Heart left ventricle (tissue), 16 donors: ENCODE measurements around the gene MAST3. TPM values are rescaled to one million over a fixed set of nuclear protein-coding genes. Genes with fewer than 3 reads are reported as not detected.
A peak's percentile ranks its signal among the peaks of the same experiment; 100 is the strongest.

Experiments used
- ATAC-seq, 4 donors: fragments of 200-7000 bp; cut with Tn5 transposase; one replicate each; pipeline ENCODE4 v1.9.1; 2020 to 2022; ENCODE audit warnings: moderate library complexity in 4 of 4, mild to moderate bottlenecking in 3 of 4, moderate number of reproducible peaks in 1 of 4
- DNase-seq, 5 donors: peaks; one replicate each; pipeline ENCODE4 v3.0.0-alpha.2; 2020
- H3K27ac ChIP-seq, 12 donors: fragments of 200-600 bp; sonication (generic) in 4 of 12; one replicate each; pipeline versions ENCODE4 v1.5.0 to v1.8.0; 2016 to 2022; ENCODE audit warnings: mild to moderate bottlenecking in 2 of 12
- H3K27me3 ChIP-seq, 9 donors: fragments of 200-600 bp; sonication (generic) in 2 of 9; one replicate each; pipeline versions ENCODE4 v1.5.1 to v1.8.0; 2016 to 2022; ENCODE audit warnings: mild to moderate bottlenecking in 3 of 9
- H3K36me3 ChIP-seq, 9 donors: fragments of 200-600 bp; sonication (generic) in 2 of 9; one replicate each; pipeline versions ENCODE4 v1.5.0 to v1.8.0; 2018 to 2022; ENCODE audit warnings: mild to moderate bottlenecking in 2 of 9
- H3K4me1 ChIP-seq, 12 donors: fragments of 200-600 bp; sonication (generic) in 4 of 12; one replicate each; pipeline versions ENCODE4 v1.5.0 to v1.8.0; 2016 to 2022; ENCODE audit warnings: mild to moderate bottlenecking in 3 of 12
- H3K4me3 ChIP-seq, 12 donors: fragments of 200-600 bp; sonication (generic) in 4 of 12; one replicate each; pipeline versions ENCODE4 v1.5.0 to v1.8.0; 2017 to 2022; ENCODE audit warnings: mild to moderate bottlenecking in 9 of 12, moderate library complexity in 4 of 12
- H3K9me3 ChIP-seq, 12 donors: fragments of 200-600 bp; sonication (generic) in 4 of 12; one replicate each; pipeline versions ENCODE4 v1.5.0 to v1.8.0; 2016 to 2022; ENCODE audit warnings: mild to moderate bottlenecking in 1 of 12
- POLR2A ChIP-seq, 2 donors: fragments of 450-650 bp; IDR thresholded peaks; one replicate each; pipeline ENCODE4 v1.6.1; 2017; ENCODE audit warnings: antibody characterized with exemption in 2 of 2, mild to moderate bottlenecking in 2 of 2, moderate library complexity in 2 of 2
- WGBS, 4 donors: extraction: QIAGEN DNeasy Blood & Tissue Kit in 2 of 4; methylation state at CpG; one replicate each; pipeline versions ENCODE4 v1.1.5 to v1.1.7; 2013 to 2018; 5-methylcytosine and 5-hydroxymethylcytosine counted together
- intact Hi-C, 10 donors: fragments of 100-400 bp; cut with DNase I; formaldehyde crosslinking; loops; one replicate each; pipeline versions ENCODE4 v1.11.1 to v1.14.2; 2022
- polyA plus RNA-seq, 2 donors: library from polyadenylated mRNA; stranded (reverse); fragments of 200-250 nt; gene quantifications; one replicate each; pipeline ENCODE4 v1.2.3, GENCODE V29; 2013
- total RNA-seq, 9 donors: library from RNA; depleted of rRNA in 2 of 9; stranded (reverse); fragments of >200 nt in 2 of 9; fragmentation: NEBNext Ultra II Directional in 3 of 9; extraction: Animal tissue kit (Norgen Biotek cat#: 25700) in 3 of 9; gene quantifications; one replicate each; pipeline versions ENCODE4 v1.1.0 to v1.2.4, GENCODE V29; 2016 to 2023
- TF ChIP-seq, protein P1 (sequence below), 12 donors: fragments of 200-600 bp; sonication (generic) in 4 of 12; IDR thresholded peaks; one replicate each; pipeline versions ENCODE4 v1.5.0 to v1.8.0; 2018 to 2022; ENCODE audit warnings: antibody characterized with exemption in 12 of 12, mild to moderate bottlenecking in 5 of 12
- donor health status: ischemic (EF 13 %, LVEDD 7.1; RV severe dilation, severe dysfunction).
- donor health status: healthy with polysubstance abuse.
- donor health status: DM: no; HTN: yes; CAD: no.
- donor health status: DM: no; HTN: no; CAD: no.
- donor health status: ischemic (EF 25% LVEDD 6.9; RV normal size, moderate dysfunction).
- donor health status: ischemic (EF 25% LVEDD 5.7; RV mildly dilated, moderate dysfunction).
- donor health status: healthy.
- donor health status: DM: yes; HTN: yes; CAD: no.
- donor health status: ischemic (EF 35%, LVEDD 5.7; RV mildly dilated, moderate dysfunction).
- donor health status: nonischemic (EF 11% LVEDD 7.7; RV severe dilation, severe dysfunction).
- donor health status: DM: yes; HTN: yes; CAD: no.
- donor health status: PGD.
- donor health status: ischemic (EF 29% LVEDD 5.4; RV normal size, mild dysfunction).
- donor health status: nonischemic (EF 23%, LVEDD 6.1; RV moderate dilation, normal function).

Gene MAST3
- total and polyA plus RNA-seq, 11 donors = 1.5 to 9.8 (median 4.7) TPM

DNA sequence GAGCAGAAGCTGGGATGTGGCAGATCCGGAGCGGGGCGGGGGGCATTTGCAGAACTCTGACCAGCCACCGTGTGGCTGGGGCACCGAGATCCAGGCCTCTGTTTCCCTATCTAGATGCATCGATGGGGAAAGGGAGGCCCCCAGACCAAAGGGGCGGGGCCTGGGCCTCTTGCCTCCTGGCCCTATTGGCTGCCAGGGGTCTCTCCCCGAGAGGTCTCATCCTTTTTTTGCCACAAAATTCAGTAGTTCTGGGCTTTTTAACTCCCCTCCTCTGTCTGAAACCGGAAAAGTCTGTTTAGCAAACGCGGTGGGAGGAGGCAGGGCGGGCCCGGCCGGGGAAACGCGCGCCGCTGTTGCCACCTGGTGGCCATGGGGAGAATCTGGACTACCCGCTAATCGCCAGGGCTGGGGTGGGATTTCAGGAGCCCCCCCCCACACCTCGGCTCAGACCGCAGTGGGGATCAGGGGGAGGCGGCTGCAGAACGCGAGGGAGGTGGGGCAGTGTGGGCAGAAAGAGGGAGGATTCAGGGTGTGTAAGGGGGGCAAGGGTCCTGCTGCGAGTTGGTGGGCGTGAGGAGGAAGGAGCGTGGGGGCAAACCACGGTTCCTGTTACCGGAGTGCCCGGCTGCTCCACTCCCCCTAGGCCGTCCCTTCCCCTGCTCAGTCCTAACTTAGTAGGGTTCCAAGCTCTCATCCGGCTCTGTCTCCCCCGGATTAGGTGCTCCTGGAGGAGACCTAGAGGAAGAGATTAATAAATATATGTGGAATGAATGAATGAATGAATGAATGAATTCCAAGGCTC, 39.2 kb upstream of the MAST3 start:
- Histone ChIP-seq H3K4me3 (peak overlapping the region in 9 of 12 donors; percentile 10 to 45 (median 29)), H3K27ac (peak overlapping the region; percentile 68 to 92 (median 82)), H3K27me3 (peaks cover 0 to under 1% (median 0%) of the 10 kb centered on the region in 9 donors), H3K9me3 (no peaks in the 10 kb centered on the region), H3K36me3 (no peaks in the 10 kb centered on the region), H3K4me1 (peaks cover 0 to 16% (median 10%) of the 10 kb centered on the region in 12 donors)
- intact Hi-C loops = loop anchor here (1.0 to 10.0 kb wide), 6 partner anchors 51 to 124 kb away; partner anchors contain the start of gene CCDC124 (in 1 of the 10)
- TF ChIP-seq, protein P1, sequence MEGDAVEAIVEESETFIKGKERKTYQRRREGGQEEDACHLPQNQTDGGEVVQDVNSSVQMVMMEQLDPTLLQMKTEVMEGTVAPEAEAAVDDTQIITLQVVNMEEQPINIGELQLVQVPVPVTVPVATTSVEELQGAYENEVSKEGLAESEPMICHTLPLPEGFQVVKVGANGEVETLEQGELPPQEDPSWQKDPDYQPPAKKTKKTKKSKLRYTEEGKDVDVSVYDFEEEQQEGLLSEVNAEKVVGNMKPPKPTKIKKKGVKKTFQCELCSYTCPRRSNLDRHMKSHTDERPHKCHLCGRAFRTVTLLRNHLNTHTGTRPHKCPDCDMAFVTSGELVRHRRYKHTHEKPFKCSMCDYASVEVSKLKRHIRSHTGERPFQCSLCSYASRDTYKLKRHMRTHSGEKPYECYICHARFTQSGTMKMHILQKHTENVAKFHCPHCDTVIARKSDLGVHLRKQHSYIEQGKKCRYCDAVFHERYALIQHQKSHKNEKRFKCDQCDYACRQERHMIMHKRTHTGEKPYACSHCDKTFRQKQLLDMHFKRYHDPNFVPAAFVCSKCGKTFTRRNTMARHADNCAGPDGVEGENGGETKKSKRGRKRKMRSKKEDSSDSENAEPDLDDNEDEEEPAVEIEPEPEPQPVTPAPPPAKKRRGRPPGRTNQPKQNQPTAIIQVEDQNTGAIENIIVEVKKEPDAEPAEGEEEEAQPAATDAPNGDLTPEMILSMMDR (IDR thresholded peaks at IDR 0.05) = peak; percentile 91 to 99 (median 94)
- TF ChIP-seq POLR2A (IDR thresholded peaks at IDR 0.05) = no peak
- 3 to 4% (median 3%) methylated on average over 19 to 34 of the region's 34 CpGs for WGBS, 4 donors
- ATAC-seq (peak; percentile 80 to 94 (median 91)), DNase-seq (peak; percentile 77 to 93 (median 84))

DNA sequence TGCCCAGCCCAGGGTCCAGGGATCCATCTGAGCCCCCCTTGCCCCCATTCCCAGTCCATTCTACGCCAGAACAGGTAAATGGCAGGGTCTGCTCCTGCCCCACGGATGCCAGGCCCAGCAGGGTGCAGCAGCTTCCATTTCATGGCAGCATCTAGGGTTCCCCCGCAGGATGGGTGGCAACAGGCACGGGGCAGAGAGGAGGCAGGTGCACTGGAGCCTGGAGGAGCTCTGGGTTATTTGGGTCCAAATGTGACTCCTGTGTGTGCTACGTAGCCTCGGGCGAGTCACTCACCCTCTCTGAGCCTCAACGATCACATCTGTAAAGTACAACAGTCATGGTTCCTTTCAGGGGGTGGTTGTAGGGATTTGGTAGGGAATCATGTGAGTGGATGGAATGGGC, 38.3 kb upstream of the MAST3 start:
- no peak for TF ChIP-seq POLR2A (IDR thresholded peaks at IDR 0.05)
- TF ChIP-seq, protein P1 (IDR thresholded peaks at IDR 0.05) = no peak
- intact Hi-C loops = loop anchor here in 7 of 10 donors (2.0 to 10.0 kb wide), 5 partner anchors 112 to 124 kb away; partner anchors contain the start of gene CCDC124 (in 1 of the 7)
- ATAC-seq = no peak
- Histone ChIP-seq H3K4me1 (peaks cover 0 to 16% (median 10%) of the 10 kb centered on the region in 12 donors), H3K27me3 (peaks cover 0 to 4% (median 0%) of the 10 kb centered on the region in 9 donors), H3K27ac (no peak overlapping the region), H3K36me3 (no peaks in the 10 kb centered on the region), H3K4me3 (no peak overlapping the region), H3K9me3 (no peaks in the 10 kb centered on the region)
- DNase-seq = no peak
- 58 to 79% (median 65%) methylated on average over 6 to 8 of the region's 8 CpGs for WGBS, 4 donors

DNA sequence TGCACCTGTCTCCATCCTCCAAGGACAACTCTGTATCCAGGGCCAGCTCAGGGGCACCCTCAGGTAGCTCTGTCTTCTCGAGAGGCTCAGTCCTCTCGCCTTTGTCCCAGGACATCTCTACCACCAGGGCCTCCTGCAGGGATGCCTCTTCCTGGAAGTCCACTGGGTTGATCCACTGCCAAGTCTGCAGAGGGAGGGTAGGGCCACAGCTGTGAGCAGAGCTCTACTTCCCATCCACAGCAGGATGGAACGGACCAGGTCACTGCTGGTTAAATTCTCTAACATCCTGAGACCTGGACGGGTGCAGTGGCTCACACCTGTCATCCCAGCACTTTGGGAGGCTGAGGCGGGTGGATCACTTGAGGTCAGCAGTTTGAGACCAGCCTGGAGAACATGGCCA, 37.7 kb upstream of the MAST3 start:
- TF ChIP-seq, protein P1 (IDR thresholded peaks at IDR 0.05) = no peak
- no peak for TF ChIP-seq POLR2A (IDR thresholded peaks at IDR 0.05)
- Histone ChIP-seq H3K4me1 (peaks cover 0 to 16% (median 10%) of the 10 kb centered on the region in 12 donors), H3K9me3 (no peaks in the 10 kb centered on the region), H3K27ac (no peak overlapping the region), H3K27me3 (peaks cover 0 to 4% (median 0%) of the 10 kb centered on the region in 9 donors), H3K4me3 (no peak overlapping the region), H3K36me3 (no peaks in the 10 kb centered on the region)
- ATAC-seq = no peak
- 72 to 89% (median 76%) methylated on average over 5 of the region's 5 CpGs for WGBS, 4 donors
- intact Hi-C loops = loop anchor here in 7 of 10 donors (2.0 to 10.0 kb wide), 5 partner anchors 113 to 125 kb away; partner anchors contain the start of gene CCDC124 (in 1 of the 7)
- no peak for DNase-seq

DNA sequence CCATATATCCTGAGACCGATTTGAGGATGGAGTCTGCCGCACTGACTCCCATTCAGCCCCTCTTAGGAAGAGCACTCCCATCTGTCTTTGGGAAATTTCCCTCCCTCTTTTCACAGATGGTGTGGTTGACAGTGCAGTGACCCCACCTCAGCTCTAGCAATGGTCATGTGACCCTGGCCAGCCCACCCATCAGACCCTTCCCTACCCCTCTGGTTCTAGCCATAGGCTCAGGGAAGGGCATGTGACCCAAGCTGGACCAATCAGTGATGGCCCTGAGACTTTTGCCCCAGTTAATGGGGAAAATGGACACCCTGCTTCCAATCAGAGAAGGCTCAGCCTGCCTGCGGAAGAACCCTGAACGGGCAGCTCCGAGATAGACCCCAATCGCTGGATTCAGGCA, 37.1 kb upstream of the MAST3 start:
- 78 to 84% (median 81%) methylated on average over 6 of the region's 6 CpGs for WGBS, 4 donors
- Histone ChIP-seq H3K4me3 (no peak overlapping the region), H3K4me1 (peaks cover 0 to 16% (median 10%) of the 10 kb centered on the region in 12 donors), H3K36me3 (no peaks in the 10 kb centered on the region), H3K27ac (no peak overlapping the region), H3K9me3 (no peaks in the 10 kb centered on the region), H3K27me3 (peaks cover 0 to 9% (median 0%) of the 10 kb centered on the region in 9 donors)
- intact Hi-C loops = no loop called here
- TF ChIP-seq POLR2A (IDR thresholded peaks at IDR 0.05) = no peak
- TF ChIP-seq, protein P1 (IDR thresholded peaks at IDR 0.05) = no peak
- DNase-seq (no peak), ATAC-seq (no peak)
